ENCODE data around the gene WNT9A.
A peak's percentile ranks its signal among the peaks of the same experiment; 100 is the strongest.

WNT9A gene

DNA sequence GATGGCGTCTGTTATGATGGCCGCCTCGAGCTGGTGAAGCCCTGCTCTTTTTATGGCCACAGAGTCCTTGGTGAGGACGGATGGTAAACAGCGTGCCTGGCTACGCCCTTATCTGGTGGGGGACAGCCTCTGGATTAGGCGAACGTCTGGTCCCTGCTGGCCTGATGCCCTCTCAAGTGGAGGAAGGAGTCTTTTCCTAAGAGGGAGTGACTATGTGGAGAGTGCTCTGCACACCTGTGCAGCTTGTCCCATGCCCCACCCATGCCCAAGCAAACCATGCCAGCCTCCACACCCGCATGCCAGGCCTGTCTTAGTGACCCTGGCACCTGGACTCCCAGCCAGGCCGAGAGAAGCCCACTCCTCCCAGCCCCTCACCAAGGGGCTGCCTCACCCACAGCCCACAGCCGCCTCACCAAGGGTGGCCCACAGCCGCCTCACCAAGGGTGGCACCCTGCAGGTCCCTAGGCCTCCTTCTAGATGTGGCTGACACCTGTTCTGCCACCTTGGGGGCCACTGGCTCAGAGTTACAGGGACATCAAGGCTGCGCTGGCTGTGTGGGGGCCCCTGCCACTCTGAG, 40.2 kb downstream of the WNT9A start:
- no peak for DNase-seq

DNA sequence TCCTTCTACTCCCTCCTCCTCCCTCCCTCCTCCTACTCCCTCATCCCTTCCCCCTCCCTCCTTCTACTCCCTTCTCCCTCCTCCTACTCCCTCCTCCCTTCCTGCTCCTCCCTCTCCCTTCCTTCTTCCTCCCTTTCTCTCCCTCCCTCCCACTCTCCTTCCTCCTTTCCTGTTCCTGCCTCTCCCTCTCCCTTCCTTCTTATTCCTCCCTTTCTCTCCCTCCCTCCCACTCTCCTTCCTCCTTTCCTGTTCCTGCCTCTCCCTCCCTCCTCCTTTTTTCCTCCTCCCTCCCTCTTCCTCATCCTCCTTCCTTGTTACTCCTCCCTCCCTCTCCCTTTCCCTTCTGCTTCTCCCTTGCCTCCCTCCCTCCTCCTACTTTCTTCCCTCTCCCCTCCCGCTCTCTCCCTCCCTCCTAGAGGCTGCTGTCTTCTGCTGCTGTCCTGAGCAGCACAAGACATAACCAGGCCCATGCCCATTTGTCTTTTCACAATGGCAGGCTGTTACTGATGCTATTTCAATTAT, 41.1 kb downstream of the WNT9A start:
- DNase-seq, result no peak

DNA sequence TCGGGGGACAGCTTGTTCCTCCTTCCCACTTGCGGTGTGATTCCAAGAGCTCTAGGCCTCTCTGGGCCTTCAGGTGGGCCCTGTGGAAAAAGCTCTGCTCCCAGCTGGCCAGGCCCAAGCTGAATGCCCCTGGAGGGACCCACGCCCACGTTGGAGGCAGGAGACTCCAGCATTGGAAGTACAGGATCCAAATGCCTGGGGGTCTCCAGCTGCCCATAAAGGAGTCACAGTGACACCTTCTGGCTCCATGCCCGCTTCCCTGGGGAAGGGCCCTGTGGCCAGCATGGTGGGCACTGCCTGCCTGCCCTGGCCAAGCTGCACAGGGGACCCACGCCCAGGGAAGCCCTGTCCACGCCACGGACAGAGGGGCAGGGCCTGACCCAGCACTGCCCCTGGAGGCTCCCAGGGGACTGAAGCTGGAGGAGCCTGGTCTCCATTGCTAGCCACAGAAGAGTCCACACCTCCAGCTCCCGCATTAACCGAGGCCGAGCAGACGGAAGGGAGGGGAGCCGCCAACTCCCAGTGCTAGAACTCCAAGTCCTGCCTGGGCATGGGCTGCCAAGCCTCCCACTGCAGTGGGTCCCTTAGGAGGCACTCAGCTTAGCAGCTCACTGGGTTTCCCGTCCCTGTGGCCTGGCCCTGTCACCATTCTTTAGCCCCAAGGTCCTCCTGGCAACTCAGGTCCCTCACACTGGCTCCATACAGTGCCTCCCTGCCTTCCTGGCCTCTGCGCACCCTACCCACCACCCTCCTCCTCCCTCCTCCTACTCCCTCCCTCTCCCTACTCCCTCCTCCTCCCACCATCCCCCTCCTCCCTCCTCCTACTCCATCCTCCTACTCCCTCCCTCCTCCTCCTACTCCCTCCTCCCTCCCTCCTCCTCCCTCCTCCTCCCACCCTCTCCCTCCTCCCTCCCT, 41.9 kb downstream of the WNT9A start:
- DNase-seq, result no peak

DNA sequence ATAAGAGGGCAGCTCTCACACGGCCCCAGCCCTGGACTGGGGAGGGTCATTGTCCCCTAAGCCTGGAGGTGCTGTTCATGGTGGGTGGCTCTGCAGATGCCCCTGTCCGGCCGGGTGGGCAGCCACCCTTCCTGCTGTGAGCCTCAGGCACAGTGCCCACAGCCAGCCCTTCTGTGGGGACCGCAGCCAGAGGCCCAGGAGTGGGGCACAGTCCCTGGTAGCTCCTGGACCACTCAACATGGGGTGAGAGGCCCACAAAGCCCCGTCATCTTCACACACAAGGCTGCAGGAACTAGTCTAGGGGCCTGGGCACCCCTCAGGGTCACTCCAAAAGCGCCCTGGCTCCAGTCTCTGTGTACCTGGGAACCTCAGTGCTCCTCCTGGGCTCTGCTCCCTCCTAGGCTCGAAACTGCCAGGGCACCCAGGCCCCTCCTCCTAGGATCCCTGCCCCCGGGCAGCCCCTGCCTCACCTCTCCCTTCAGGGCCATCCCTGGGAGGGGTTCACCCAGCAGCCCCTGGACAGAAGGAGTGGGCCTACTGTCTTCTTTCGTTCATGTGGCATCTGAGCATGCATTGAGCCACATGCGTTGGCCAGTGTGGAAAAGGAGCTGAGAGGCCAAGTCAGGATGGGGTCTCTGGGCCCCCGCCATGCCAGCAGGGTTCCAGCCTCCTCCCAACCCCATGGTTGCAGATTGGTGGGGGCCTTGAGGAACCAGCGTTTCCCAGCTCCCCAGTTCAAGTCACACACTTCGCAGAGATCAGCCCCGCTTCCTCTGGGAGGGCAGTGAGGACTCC, 43.0 kb downstream of the WNT9A start:
- DNase-seq, result no peak

DNA sequence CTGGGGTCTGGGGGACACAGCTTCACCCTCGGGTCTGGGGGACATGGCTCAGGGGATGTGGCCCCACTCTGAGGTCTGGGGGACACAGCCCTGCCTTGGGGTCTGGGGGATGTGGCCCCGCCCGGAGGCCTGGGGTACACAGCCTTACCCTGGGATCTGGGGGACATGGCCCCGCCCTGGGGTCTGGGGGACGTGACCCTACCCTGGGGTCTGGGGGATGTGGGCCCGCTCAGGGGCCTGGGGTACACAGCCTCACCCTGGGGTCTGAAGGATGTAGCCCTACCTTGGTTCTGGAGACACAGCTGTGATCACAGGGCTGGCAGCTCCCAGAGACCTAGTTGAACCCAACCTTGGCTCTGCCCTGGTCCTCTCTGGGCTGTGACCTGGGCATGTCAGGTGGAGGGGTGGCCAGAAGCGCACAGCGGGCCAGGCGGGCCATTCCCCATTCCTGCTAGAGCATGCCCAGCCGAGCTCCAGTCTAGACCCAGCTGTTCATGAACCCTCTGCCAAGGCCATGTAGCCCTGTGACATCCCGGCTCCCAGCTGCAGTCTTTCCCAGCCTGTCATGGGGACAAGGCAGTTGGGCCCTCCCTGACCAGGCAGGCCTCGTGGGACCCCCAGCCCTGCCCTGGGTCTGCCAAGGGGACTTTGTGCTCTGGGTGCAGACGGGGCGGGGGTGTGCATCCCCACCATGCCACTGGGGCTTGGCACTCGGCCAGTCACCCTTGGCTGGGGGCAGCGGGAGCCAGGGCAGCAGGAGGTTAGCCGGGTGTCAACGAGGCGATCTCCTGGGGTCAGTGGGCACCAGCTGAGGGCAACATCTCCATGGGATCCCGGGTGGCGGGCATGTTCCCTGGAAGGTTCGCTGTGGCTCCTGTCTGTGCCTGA, 43.9 kb downstream of the WNT9A start:
- no peak for DNase-seq

DNA sequence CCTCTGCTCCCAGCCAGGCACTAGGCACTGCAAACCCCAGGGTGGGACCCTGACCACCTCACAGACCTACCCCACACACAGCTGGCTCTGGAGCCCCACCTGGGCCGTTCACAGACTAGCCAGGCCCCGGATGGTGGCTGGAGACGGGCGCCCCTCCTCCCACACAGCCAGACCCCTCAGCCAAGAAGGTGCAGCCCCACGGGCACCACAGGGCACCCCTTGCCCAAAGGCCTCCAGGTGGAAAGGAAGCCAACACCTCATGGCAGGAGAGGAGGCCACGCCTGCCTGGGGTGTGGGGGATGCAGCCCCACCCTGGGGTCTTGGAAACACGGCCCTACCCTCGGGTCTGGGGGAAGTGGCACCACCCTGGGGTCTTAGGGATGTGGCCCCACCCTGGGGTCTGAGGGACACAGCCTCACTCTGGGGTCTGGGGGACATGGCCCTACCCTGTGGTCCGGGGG, 44.6 kb downstream of the WNT9A start:
- DNase-seq, result no peak

DNA sequence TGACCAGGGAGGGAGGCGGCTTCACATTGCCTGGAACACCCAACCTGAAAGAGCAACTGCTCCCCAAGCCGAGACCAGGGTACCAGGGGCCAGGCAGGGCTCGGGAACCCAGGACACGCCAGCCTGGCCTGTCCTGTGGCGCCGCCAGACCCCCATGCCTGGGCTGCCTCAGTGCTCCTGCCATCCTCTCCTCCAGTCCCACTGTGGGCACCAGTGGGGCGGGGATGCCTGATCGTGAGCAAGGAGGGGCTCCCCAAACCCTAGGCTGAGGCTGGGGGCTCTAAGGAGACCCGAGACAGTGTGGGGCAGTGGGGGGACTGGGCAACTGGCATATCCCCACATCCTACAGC, 45.1 kb downstream of the WNT9A start:
- no peak for DNase-seq

DNA sequence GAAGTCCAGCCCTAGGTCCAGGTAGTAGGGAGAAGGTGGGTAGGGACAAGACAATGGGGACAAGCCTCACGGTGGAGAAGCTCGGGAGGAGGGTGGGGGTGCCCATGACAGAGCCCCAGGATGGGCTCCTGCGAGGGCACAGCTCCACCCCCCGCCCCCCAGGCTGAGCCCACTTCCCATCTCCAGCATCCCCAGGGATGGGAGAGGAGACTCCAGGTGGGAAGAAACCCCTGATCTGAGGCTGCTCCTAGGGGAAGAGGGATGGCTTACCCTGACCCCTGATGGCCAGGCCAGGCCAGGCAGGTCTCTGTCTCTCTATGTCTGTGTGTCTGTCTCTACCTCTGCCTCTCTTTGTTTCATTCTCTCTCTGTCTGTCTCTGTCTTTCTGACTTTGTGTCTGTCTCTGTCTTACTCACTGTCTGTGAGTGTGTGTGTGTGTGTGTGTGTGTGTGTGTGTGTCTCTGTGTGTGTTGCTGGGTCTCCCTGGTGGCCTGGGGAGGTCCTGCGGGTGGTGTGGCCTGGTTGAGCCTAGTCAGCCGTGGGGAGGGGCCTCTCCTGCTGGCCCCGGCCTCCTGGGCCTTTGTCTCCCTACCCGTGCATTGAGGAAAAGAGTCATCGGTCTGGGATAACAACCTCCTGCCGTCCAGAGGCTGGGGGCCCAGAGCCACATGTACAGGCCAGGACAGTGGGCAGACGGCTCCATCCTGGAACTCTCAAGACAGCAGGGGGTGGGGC, 45.7 kb downstream of the WNT9A start:
- DNase-seq, result no peak

DNA sequence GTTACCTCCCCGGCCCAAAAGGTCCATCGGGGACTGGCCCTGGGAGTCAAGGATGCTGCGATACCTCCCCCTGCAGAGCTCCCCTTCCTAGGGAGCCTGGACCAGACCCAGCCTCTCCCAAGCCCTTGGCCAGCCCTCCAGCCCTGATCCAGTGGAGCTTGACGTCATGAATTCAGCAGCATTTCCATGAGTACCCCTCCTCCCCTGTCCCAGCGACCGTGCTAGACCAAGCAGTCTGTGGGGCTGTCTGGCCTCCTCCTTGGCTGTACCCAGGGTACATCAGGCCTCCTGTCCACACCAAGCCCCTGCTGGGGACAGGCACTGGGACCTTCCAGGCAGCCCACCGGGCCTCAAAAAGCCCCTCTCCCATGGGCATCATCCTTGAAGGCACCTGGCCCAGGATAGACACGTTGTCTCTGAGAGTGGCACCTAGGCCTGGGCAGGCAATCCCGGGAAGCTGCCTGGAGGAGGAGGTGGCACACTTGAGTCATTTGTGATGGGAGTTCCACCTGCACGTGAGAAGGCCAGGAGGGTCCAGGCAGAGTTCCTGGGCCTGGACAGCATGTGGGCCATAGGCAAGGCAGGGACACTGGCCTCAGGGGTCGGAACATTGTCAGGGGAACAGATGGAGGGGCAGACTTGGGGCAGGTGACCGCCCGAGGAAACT, 46.4 kb downstream of the WNT9A start:
- no peak for DNase-seq

DNA sequence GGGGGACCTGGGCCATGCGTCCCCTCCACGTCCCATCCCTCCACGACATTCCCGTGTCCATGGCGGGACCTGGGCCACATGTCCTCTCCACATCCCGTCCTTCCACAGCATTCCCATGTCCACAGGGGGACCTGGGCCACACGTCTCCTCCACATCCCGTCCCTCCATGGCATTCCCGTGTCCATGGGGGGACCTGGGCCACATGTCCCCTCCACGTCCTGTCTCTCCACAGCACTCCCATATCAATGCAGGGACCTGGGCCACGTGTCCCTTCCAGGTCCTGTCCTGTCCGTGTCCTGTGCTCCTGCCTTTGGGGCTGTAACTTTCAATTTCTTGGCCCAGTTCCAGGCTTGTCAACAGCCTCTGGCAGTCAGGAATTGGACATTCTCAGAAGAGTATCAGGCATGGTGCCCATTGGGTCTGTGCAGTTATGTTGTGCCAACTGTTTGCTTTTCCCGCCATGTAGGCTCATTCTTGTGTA, 47.1 kb downstream of the WNT9A start:
- DNase-seq, result no peak

DNA sequence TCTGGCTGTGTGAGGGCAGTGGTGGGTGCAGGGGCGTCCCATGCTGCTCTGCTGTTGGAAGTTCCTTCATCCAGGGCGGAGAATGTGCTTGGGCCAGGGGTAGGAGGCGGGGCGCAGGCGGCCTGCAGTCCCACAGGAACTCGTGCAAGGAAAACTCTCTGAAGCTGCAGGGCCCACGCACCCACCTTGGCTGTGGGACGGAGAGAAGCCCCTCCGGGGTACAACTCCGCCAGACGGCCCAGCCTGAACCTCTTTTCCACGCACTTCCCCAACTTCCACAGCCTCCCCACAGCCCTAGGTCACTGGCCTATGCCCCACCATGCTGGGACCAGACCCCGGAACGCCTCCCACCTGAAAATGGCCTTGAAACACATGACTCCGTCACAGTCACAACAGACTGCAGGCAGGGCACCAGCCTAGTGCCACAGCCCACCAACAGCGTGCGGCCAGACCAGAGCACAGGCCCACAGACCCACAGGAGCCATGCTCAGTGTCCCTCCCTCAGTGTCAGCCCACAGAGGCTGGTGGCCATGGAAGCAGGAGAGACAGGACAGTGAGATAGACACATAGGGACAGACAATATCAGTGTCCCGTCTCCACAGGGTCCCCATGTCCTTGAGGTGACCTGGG, 47.8 kb downstream of the WNT9A start:
- no peak for DNase-seq

DNA sequence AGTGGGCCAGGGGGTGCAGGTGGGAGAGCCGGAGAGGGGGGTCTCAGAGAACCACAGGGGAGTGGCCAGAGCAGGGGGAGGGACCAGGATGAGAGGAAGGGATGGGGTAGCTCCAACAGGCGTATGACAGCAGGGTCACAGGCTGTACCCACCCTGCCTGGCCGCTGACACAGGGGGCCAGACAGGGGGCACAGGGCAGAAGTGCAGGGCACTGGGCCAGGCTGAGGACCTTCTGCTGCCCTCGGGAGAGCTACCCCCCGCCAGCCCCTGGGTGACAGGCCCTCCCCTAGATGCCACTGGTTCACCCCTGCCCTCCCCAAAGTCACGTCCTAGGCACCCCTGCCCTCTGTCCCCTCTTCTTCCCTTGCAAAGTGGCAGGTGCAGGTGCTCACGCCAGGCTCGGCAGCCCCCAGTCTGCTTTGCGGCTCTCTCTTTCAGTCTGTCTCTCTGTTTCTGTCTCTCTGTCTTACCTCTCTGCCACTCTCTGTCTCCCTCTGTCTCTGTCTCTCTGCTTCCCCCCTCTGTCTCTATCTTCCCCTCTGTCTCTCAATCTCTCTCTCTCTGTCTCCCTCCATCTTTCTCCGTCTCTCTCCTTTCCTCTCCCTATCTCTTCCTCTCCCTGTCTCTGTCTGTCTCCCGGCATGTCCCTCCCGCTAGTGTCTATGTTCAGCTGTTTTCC, 48.5 kb downstream of the WNT9A start:
- peak; percentile 0 for DNase-seq

DNA sequence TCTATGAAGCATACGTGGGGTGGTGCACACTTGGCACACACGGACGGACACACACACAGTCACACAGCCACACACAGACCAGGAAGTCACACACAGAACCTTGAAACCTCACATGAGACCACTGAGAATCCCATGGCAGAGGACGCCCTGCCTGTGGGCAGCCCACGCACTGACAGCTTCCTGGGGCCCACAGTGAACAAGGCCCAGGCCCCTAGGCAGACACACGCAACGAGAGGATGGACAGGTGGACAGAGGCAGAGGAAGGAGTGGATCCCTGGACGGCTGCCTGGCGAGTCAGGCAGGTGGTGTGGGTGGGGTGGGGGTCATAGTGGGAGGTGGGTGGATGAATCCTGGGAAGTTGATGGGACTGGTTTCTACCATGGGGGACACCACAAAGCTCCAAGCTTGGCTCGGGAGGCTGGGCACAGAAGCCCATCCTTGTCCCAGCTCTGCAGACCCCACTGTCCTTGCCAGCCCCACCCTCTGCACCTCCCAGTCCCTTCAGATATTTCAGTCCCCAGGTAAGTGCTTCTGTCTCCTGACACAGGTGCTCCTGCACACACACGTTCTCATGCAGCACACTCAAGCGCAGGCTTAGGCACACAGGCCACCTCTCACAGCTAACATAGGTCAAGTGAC, 49.1 kb downstream of the WNT9A start:
- peak; percentile 1 for DNase-seq

DNA sequence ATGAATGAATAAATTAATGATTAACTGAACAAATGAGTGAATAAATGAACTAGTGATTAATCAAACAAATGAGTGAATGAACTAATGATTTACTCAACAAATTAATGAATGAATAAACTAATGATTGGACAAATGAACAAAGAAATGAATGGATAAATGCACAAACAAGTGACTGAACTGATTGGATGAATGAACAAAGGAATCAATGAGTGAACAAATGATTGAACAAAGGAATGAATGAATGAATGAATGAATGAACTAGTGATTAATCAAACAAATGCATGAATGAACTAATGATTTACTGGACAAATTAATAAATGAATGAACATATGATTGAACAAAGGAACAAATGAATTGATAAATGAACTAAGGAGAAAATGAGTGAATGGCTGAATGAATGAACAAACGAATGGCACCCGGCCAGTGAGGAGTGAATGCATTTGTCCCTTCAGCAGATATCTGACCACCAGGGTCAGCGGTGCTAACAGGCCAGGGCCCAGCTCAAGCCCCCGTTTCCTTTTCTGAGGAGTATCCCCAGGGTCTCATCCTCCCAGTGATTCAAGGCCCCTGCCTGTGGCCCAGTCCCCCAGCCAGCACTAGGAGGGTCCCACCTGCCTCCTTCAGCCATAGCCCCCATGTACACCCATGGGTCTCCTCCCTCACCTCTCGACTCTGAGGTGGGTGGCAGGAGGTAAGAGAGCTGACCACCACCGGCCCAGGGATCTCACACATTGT, 49.9 kb downstream of the WNT9A start:
- peak; percentile 0 for DNase-seq

DNA sequence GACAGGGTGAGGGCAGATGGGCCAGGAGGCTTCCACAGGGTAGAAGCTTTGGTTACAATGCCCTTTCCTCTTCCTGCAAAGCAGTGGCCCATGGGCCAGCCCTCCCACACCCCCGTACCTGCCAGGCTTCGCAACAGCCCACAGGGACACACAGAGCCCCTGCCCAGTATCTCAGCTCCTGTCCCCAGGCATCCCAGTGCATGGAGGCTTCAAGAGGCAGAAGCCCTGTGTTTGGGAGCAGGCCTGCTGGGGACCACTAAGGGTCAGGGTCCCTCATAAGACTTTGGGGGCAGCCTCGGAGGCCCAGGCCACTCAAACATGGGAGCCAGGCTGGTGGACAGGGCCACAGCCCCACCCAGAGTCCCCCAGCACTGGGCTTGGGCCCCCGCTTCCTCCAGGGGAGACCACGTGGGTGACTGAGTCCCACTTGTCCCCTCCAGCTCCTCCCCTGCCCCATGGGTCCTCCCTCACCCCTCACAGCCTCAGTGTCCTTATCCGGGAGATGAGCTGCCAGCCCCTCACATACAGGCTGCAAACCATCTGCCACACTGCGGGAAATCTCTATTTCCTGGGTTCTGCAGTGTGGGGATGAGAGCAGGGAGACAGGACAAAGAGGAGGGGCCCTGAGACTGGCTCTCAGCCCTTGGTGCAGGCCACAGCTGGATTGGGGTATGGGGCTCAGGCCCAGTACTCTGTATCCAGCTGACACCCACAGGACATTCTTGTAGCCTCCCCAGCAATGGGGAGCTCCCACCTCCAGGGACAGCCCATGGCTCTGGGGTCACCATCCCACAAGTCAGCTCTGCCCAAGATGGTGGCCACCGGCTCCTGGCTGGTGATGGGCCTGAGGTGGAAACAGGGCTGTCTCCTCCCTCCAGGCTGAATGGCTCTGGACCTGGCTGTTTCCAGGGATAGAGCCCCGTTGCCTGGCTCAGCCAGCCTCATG, 50.7 kb downstream of the WNT9A start:
- DNase-seq, result peak; percentile 0

DNA sequence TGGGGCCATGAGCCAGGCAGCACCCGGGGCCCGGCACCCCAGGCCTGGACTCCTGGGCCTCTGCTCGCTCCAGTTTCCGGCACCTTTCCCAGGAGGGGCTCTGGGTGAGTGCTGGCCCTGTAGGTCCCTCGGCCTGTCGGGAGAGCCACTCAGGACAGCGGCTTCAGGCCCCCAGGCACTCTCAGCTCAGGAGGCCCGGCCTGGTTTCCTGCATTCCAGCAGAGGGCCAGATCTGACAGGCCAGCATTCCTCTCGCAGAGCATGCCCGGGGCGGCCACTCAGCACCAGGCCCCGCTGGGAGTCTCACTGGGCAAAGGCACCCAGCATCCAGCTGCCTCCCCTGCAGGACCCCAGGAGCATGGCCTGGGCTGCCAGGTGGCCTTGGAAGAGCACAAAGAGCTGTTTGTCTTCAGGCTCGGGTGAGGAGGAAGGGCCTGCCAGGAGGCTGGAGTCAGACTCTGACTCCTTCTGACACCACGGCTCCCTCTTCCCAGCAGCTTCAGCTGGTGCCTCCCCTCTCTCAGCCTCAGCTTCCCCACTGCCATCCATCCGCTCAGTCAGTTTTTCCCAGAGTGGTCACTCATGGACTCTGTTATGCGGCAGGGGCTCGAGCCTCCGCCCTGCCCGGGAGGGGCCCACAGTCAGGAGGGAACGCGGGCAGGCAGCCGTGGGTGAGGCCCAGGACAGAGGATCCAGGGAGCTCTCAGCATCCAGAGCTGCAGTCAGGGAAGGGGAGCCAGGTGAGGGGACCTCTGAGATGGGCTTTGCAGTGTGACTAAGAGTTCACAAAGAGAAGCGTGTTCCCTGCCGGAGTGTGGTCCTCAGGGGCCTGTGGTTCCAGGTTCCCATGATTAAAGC, 51.7 kb downstream of the WNT9A start:
- peak; percentile 0 for DNase-seq

Measured in stimulated activated CD4-positive, alpha-beta T cell treated with anti-CD3 and anti-CD28 coated beads, Interleukin-15, amount 100 ng/mL, for 24 hours (primary cell).